GM12878 (cell line): Measurements from ENCODE around the gene UBE3C. TPM values are rescaled to one million over a fixed set of nuclear protein-coding genes. Genes with fewer than 3 reads are reported as not detected.
"Not testable (repeated sequence)": the region's sequence is repeated elsewhere in the genome, so short reads cannot be mapped to it uniquely, and the experiment has no call there.

Experiments
- ATAC-seq: fragments of 200-7000 bp; cut with Tn5 transposase; 3 replicates; pipeline ENCODE4 v1.9.1; 2020; ENCODE audit warnings: mild to moderate bottlenecking, moderate library complexity
- BruUV-seq: library from RNA; stranded (reverse); fragments of 400-500 nt; replicated peaks from 2 replicates; lab custom pipeline; 2021; lab: Mats Ljungman, UMichigan
- CTCF ChIA-PET: fragments of 300-600 bp; sonication (Branson Sonifier 250); formaldehyde crosslinking; extraction: SDS; loops from one replicate; lab custom pipeline; 2021; ENCODE audit warnings: inconsistent platforms; lab: Yijun Ruan, JAX
- POLR2A ChIA-PET: fragments of 350-600 bp; formaldehyde crosslinking; extraction: SDS; loops from one replicate; lab custom pipeline; 2021; ENCODE audit warnings: inconsistent platforms; lab: Charles Lee
- RAD21 ChIA-PET: fragments of 300-600 bp; sonication (Branson Sonifier 250); formaldehyde crosslinking; loops from one replicate; lab custom pipeline; 2023; ENCODE audit warnings: antibody characterized with exemption; ENCODE audit not compliant: unreplicated experiment; lab: Charles Lee
- SMC1A ChIA-PET: fragments of 300-600 bp; sonication (Branson Sonifier 250); formaldehyde crosslinking; loops from one replicate; lab custom pipeline; 2023; ENCODE audit not compliant: unreplicated experiment, uncharacterized antibody; lab: Charles Lee
- DNase-seq: peaks from one replicate; pipeline ENCODE4 v3.0.0-alpha.2; 2011; ENCODE audit warnings: low read depth, low spot score
- FAIRE-seq: peaks from 3 replicates; lab custom pipeline; 2011; peaks lifted over from hg19 to GRCh38; lab: Jason Lieb, UNC
- H2AFZ ChIP-seq: 2 replicates; pipeline ENCODE4 v1.6.0; 2011; ENCODE audit warnings: low read depth, low read length, control low read depth; ENCODE audit not compliant: control insufficient read depth
- H3K27ac ChIP-seq: 2 replicates; pipeline ENCODE4 v1.5.1; 2011; ENCODE audit warnings: control low read depth; ENCODE audit not compliant: control insufficient read depth, insufficient read depth
- H3K27me3 ChIP-seq, 2 experiments: replicated peaks in 1 of 2; 2 replicates each; pipeline versions ENCODE4 v1.6.0 to v1.6.1; 2011; ENCODE audit warnings: low read length in 1 of 2; ENCODE audit not compliant: control insufficient read depth in 2 of 2, insufficient read depth in 2 of 2
- H3K36me3 ChIP-seq, 2 experiments: 2 replicates each; pipeline ENCODE4 v1.5.1; 2011; ENCODE audit warnings: low read length in 1 of 2; ENCODE audit not compliant: control insufficient read depth in 2 of 2, insufficient read depth in 2 of 2
- H3K4me1 ChIP-seq: 2 replicates; pipeline ENCODE4 v1.6.1; 2011; ENCODE audit warnings: mild to moderate bottlenecking, low read length, moderate library complexity, mixed read lengths; ENCODE audit not compliant: control insufficient read depth, insufficient read depth
- H3K4me2 ChIP-seq: 2 replicates; pipeline ENCODE4 v1.6.0; 2011; ENCODE audit warnings: control low read depth; ENCODE audit not compliant: control insufficient read depth, insufficient read depth
- H3K4me3 ChIP-seq: fragments of 200-600 bp; sonication (generic); 2 replicates; pipeline ENCODE4 v1.5.1; 2016
- H3K79me2 ChIP-seq: 2 replicates; pipeline ENCODE4 v1.6.0; 2011; ENCODE audit warnings: low read length; ENCODE audit not compliant: control insufficient read depth, insufficient read depth
- H3K9ac ChIP-seq: 2 replicates; pipeline ENCODE4 v1.8.0; 2011; ENCODE audit warnings: low read length, control low read depth, mixed read lengths; ENCODE audit not compliant: control insufficient read depth, insufficient read depth
- H3K9me3 ChIP-seq: replicated peaks from 3 replicates; pipeline ENCODE4 v1.5.1; 2011; ENCODE audit warnings: mild to moderate bottlenecking, low read length; ENCODE audit not compliant: control insufficient read depth, insufficient read depth
- H4K20me1 ChIP-seq: 2 replicates; pipeline ENCODE4 v1.6.0; 2011; ENCODE audit not compliant: control insufficient read depth, insufficient read depth
- ATF7 ChIP-seq: fragments of 450-650 bp; IDR thresholded peaks from 2 replicates; pipeline ENCODE4 v1.6.1; 2016; ENCODE audit warnings: low read depth, mild to moderate bottlenecking
- USF1 ChIP-seq: IDR thresholded peaks from 2 replicates; pipeline ENCODE4 v1.6.1; 2011; ENCODE audit warnings: borderline replicate concordance, low read depth, mild to moderate bottlenecking, moderate library complexity, mixed read lengths, low read length; ENCODE audit not compliant: insufficient read depth; ENCODE audit errors: extremely low read length
- ZNF24 ChIP-seq: fragments of 450-650 bp; IDR thresholded peaks from 2 replicates; pipeline ENCODE4 v1.6.1; 2017; ENCODE audit warnings: antibody characterized with exemption, mild to moderate bottlenecking
- ZNF384 ChIP-seq: IDR thresholded peaks from 2 replicates; pipeline ENCODE4 v1.6.1; 2012; ENCODE audit warnings: low read depth, mild to moderate bottlenecking, low read length, improper control_type of control experiment, borderline replicate concordance
- WGBS: methylation state at CpG from one replicate; pipeline ENCODE4 v1.1.6; 2016; ENCODE audit warnings: low lambda C conversion rate; ENCODE audit not compliant: insufficient replicate concordance, insufficient coverage; ENCODE audit errors: missing lambda C conversion rate; 5-methylcytosine and 5-hydroxymethylcytosine counted together
- in situ Hi-C: fragments of 300-500 bp; cut with MboI; formaldehyde crosslinking; loops from 9 replicates; pipeline ENCODE4 v1.14.3; 2018; ENCODE audit warnings: mixed read lengths
- intact Hi-C: fragments of 100-400 bp; cut with micrococcal nuclease; formaldehyde crosslinking; loops from one replicate; pipeline ENCODE4 v1.14.2; 2022; ENCODE audit not compliant: unreplicated experiment
- polyA plus RNA-seq, 11 experiments: library from polyadenylated mRNA; depleted of rRNA in 4 of 11; unstranded in 6 of 11; stranded (reverse) in 5 of 11; fragments of >200 nt; fragmentation: Nextera tagmentation in 4 of 11; fragmentation: Illumina TruSeq in 1 of 11; extraction: Ambion mirVana in 4 of 11; extraction: Trizol in 1 of 11; gene quantifications; 1 replicate in 1 of 11; 2 replicates in 10 of 11; pipeline versions ENCODE4 v1.2.1 to v1.2.3, GENCODE V29; 2011 to 2016; ENCODE audit warnings: inconsistent platforms in 2 of 11, missing spikeins in 2 of 11, low read depth in 1 of 11
- total RNA-seq, 4 experiments: library from RNA; depleted of rRNA in 3 of 4; stranded (reverse); fragments of >200 nt in 3 of 4; fragmentation: Illumina TruSeq in 1 of 4; extraction: Trizol in 1 of 4; gene quantifications; 2 replicates each; pipeline versions ENCODE4 v1.2.1 to v1.2.3, GENCODE V29; 2013 to 2021

Gene UBE3C
- total and polyA plus RNA-seq, 10 of the 15 experiments (the other 5 are each of a cell fraction or from before 2014, with no cell fraction given), result 7.9 to 65.9 (median 45.2) TPM

GRCh38 chr7:157250605-157251228, 112.0 kb downstream of the UBE3C start (continued):
- TF ChIP-seq ATF7, result peak; percentile 69
- no peak for TF ChIP-seq USF1
- TF ChIP-seq ZNF384, result no peak
- TF ChIP-seq ZNF24, result no peak
- TF ChIP-seq, all 136 proteins: peak for 8

- CTCF ChIA-PET, result interaction anchor here (1.7 to 4.3 kb wide), 7 partner anchors 15 to 300 kb away, joined by 4 to 28 read pairs (median 6); no protein-coding TSS in a partner anchor
These were observed 113.1 kb downstream of the UBE3C start for GRCh38 chr7:157251817-157252216.

More at GRCh38 chr7:157251817-157252216, 113.1 kb downstream of the UBE3C start:
- H3K4me3 ChIP-seq, DNase-seq, POLR2A ChIA-PET, intact Hi-C loops, FAIRE-seq, BruUV-seq, ATAC-seq, H3K9ac ChIP-seq, H3K4me1 ChIP-seq, H3K27ac ChIP-seq, H4K20me1 ChIP-seq, H3K4me2 ChIP-seq, H3K9me3 ChIP-seq, H3K27me3 ChIP-seq, H3K79me2 ChIP-seq, H2AFZ ChIP-seq: not testable (repeated sequence)
- WGBS, result 90% methylated on average over 6 of the region's 6 CpGs
- SMC1A ChIA-PET, result interaction anchor here (0.7 to 1.2 kb wide), 3 partner anchors 10 to 683 kb away, joined by 3 to 4 read pairs (median 4); no protein-coding TSS in a partner anchor
- in situ Hi-C loops, result loop anchor here (10.0 to 25.0 kb wide), 2 partner anchors 287 to 1440 kb away; partner anchors contain the start of gene SHH
- peaks cover 6 to 14% of the 10 kb centered on the region in 2 experiments for H3K36me3 ChIP-seq
- RAD21 ChIA-PET, result interaction anchor here (1.3 kb wide), 1 partner anchor 280 kb away, joined by 3 read pairs; no protein-coding TSS in a partner anchor
